A673 (cell line): ENCODE measurements around the gene KLF7. TPM values are rescaled to one million over a fixed set of nuclear protein-coding genes. Genes with fewer than 3 reads are reported as not detected.
A peak's percentile ranks its signal among the peaks of the same experiment; 100 is the strongest.

Experiments
- BruUV-seq: library from RNA; stranded (reverse); fragments of 400-500 nt; replicated peaks from 2 replicates; lab custom pipeline; 2021; lab: Mats Ljungman, UMichigan
- CTCF ChIA-PET: fragments of 300-600 bp; sonication (Branson Sonifier 250); formaldehyde crosslinking; loops from one replicate; lab custom pipeline; 2022; ENCODE audit warnings: antibody characterized with exemption; lab: Charles Lee
- POLR2A ChIA-PET: fragments of 300-600 bp; sonication (Branson Sonifier 250); formaldehyde crosslinking; loops from one replicate; lab custom pipeline; 2022; ENCODE audit warnings: antibody characterized with exemption; ENCODE audit not compliant: low non-redundant PET; lab: Charles Lee
- DNase-seq: peaks from one replicate; pipeline ENCODE4 v3.0.0-alpha.2; 2015; ENCODE audit warnings: low spot score
- H3K27ac ChIP-seq: fragments of 200-600 bp; sonication (generic); 2 replicates; pipeline ENCODE4 v1.5.1; 2016; ENCODE audit warnings: mixed run types, low read depth, mild to moderate bottlenecking, mixed read lengths, antibody characterized with exemption, low read length; ENCODE audit not compliant: poor library complexity, severe bottlenecking
- H3K27me3 ChIP-seq: fragments of 200-600 bp; sonication (generic); replicated peaks from 2 replicates; pipeline ENCODE4 v1.6.1; 2017; ENCODE audit warnings: mixed run types, low read depth, mild to moderate bottlenecking, mixed read lengths, antibody characterized with exemption, low read length; ENCODE audit not compliant: insufficient read depth, poor library complexity
- H3K36me3 ChIP-seq: fragments of 200-600 bp; sonication (generic); 2 replicates; pipeline ENCODE4 v1.6.1; 2016; ENCODE audit warnings: mixed run types, mild to moderate bottlenecking, mixed read lengths, antibody characterized with exemption, low read length; ENCODE audit not compliant: insufficient read depth, poor library complexity, severe bottlenecking
- H3K4me1 ChIP-seq: fragments of 200-600 bp; sonication (generic); 2 replicates; pipeline ENCODE4 v1.6.1; 2017; ENCODE audit warnings: mixed run types, mild to moderate bottlenecking, mixed read lengths, antibody characterized with exemption, low read length; ENCODE audit not compliant: insufficient read depth, poor library complexity, severe bottlenecking
- H3K4me3 ChIP-seq: fragments of 200-600 bp; sonication (generic); 2 replicates; pipeline ENCODE4 v1.5.1; 2016; ENCODE audit warnings: low read depth, mixed run types, mild to moderate bottlenecking, mixed read lengths, low read length; ENCODE audit not compliant: poor library complexity, severe bottlenecking
- H3K9me3 ChIP-seq: fragments of 200-600 bp; sonication (generic); 2 replicates; pipeline ENCODE4 v1.6.1; 2016; ENCODE audit warnings: mixed run types, low read depth, mild to moderate bottlenecking, mixed read lengths, antibody characterized with exemption, low read length; ENCODE audit not compliant: poor library complexity, severe bottlenecking
- EZH2 ChIP-seq: fragments of 200-600 bp; sonication (generic); IDR thresholded peaks from 2 replicates; pipeline ENCODE4 v1.6.1; 2017; ENCODE audit warnings: borderline replicate concordance, low read depth, mild to moderate bottlenecking, mixed read lengths, antibody characterized with exemption, low read length; ENCODE audit not compliant: poor library complexity, severe bottlenecking
- intact Hi-C: fragments of 100-400 bp; cut with micrococcal nuclease; formaldehyde crosslinking; loops from one replicate; pipeline ENCODE4 v1.10.0; 2022; ENCODE audit not compliant: unreplicated experiment
- total RNA-seq: library from RNA; stranded (reverse); gene quantifications from 2 replicates; pipeline ENCODE4 v1.2.3, GENCODE V29; 2021
- TF ChIP-seq, protein P1 (sequence below): fragments of 300-800, 200-600 bp; sonication (generic); conservative IDR thresholded peaks from 2 replicates; pipeline ENCODE4 v1.5.1; 2017; ENCODE audit warnings: low read depth, mild to moderate bottlenecking, antibody characterized with exemption, low read length, moderate library complexity, mixed read lengths

Gene KLF7
- total RNA-seq, 1 experiment from 2014 or later = 16.4 TPM

GRCh38 chr2:207135340-207135739 lies 30.4 kb downstream of the KLF7 start:
- Histone ChIP-seq H3K27me3 (no peaks in the 10 kb centered on the region), H3K36me3 (no peaks in the 10 kb centered on the region), H3K4me3 (no peak overlapping the region), H3K9me3 (no peaks in the 10 kb centered on the region), H3K27ac (no peak overlapping the region), H3K4me1 (peaks cover 57% of the 10 kb centered on the region)
- ChIA-PET POLR2A (no interaction called here), CTCF (no interaction called here)
- no TSS peak for BruUV-seq
- TF ChIP-seq EZH2 = no peak
- TF ChIP-seq, protein P1, sequence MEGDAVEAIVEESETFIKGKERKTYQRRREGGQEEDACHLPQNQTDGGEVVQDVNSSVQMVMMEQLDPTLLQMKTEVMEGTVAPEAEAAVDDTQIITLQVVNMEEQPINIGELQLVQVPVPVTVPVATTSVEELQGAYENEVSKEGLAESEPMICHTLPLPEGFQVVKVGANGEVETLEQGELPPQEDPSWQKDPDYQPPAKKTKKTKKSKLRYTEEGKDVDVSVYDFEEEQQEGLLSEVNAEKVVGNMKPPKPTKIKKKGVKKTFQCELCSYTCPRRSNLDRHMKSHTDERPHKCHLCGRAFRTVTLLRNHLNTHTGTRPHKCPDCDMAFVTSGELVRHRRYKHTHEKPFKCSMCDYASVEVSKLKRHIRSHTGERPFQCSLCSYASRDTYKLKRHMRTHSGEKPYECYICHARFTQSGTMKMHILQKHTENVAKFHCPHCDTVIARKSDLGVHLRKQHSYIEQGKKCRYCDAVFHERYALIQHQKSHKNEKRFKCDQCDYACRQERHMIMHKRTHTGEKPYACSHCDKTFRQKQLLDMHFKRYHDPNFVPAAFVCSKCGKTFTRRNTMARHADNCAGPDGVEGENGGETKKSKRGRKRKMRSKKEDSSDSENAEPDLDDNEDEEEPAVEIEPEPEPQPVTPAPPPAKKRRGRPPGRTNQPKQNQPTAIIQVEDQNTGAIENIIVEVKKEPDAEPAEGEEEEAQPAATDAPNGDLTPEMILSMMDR = no peak
- intact Hi-C loops = no loop called here
- DNase-seq = no peak

DNA sequence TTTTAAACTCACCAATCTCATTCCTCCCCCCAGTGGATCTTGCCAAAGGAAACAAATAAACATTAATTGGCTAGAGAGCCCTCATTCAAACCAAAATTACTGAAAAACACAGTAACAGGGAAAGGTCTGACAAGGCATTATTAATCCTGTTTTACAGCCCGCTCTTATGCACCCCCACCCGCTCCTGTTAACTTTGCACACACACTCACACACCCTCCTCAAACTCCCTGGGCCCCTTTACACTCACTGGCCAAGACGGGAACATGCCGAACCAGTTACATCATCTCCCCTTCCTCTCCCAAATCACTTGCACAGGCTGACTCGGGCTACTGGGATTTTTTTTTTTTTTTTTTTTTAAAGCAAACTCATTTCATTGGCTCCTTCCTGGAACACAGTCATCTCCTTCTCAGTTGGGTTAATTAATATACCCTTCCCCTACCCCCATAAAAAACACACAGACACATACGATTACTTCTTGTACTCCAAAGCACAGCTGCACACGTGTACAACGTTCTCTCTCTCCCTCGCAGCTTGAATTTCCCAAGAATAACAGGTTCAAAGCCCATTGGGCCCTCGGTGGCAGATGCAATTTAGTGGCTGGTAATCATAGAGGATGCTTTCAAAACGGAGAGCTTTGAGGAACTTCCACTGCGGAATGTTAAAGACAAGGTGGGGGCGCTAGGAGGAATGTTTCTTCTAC lies 31.8 kb downstream of the KLF7 start:
- Histone ChIP-seq H3K27ac (peak overlapping the region; percentile 82), H3K4me3 (peak overlapping the region; percentile 15), H3K27me3 (no peaks in the 10 kb centered on the region), H3K36me3 (no peaks in the 10 kb centered on the region), H3K4me1 (peaks cover 62% of the 10 kb centered on the region), H3K9me3 (no peaks in the 10 kb centered on the region)
- TF ChIP-seq, protein P1 = no peak
- no peak for TF ChIP-seq EZH2
- POLR2A ChIA-PET = interaction anchor here (0.5 kb wide), 1 partner anchor 32 kb away, joined by 3 read pairs; the partner anchor contains the start of gene KLF7
- BruUV-seq = no TSS peak
- CTCF ChIA-PET = no interaction called here
- intact Hi-C loops = no loop called here
- DNase-seq = peak; percentile 92

- no peaks in the 10 kb centered on the region for H3K36me3 ChIP-seq
- H3K4me3 ChIP-seq = peak overlapping the region; percentile 15
- intact Hi-C loops = no loop called here
- BruUV-seq = TSS peak; percentile 91
- CTCF ChIA-PET = no interaction called here
- no peaks in the 10 kb centered on the region for H3K9me3 ChIP-seq
- POLR2A ChIA-PET = interaction anchor here (0.5 kb wide), 1 partner anchor 32 kb away, joined by 3 read pairs; the partner anchor contains the start of gene KLF7
- H3K27me3 ChIP-seq = no peaks in the 10 kb centered on the region
- peak overlapping the region; percentile 82 for H3K27ac ChIP-seq
- TF ChIP-seq, protein P1 = no peak
- no peak for TF ChIP-seq EZH2
- H3K4me1 ChIP-seq = peaks cover 68% of the 10 kb centered on the region
- DNase-seq = no peak
Observed at GRCh38 chr2:207133458-207133819, 32.3 kb downstream of the KLF7 start.
